Kidney (tissue), 14 donors: ENCODE data around the gene MDM1. TPM values are rescaled to one million over a fixed set of nuclear protein-coding genes. Genes with fewer than 3 reads are reported as not detected.

Source experiments
- DNase-seq, 5 donors: peaks; one replicate each; pipeline ENCODE4 v3.0.0-alpha.2; 2013 to 2020
- FAIRE-seq: peaks from 2 replicates; lab custom pipeline; 2012; peaks lifted over from hg19 to GRCh38; lab: Jason Lieb, UNC
- H3K27ac ChIP-seq, 2 donors: one replicate each; pipeline ENCODE4 v1.7.0; 2013; ENCODE audit warnings: low read depth in 2 of 2, low read length in 2 of 2, inconsistent platforms in 1 of 2
- H3K27me3 ChIP-seq: one replicate; pipeline ENCODE4 v1.7.1; 2013; ENCODE audit warnings: low read length, inconsistent platforms; ENCODE audit not compliant: control insufficient read depth, insufficient read depth
- H3K36me3 ChIP-seq, 3 donors: one replicate each; pipeline versions ENCODE4 v1.7.0 to v1.7.1; 2013; ENCODE audit warnings: low read length in 3 of 3, control low read depth in 1 of 3, inconsistent platforms in 1 of 3; ENCODE audit not compliant: insufficient read depth in 3 of 3, control insufficient read depth in 2 of 3
- H3K4me1 ChIP-seq, 3 donors: one replicate each; pipeline versions ENCODE4 v1.7.0 to v1.7.1; 2013; ENCODE audit warnings: low read length in 3 of 3, inconsistent platforms in 1 of 3, low read depth in 1 of 3; ENCODE audit not compliant: control insufficient read depth in 2 of 3, insufficient read depth in 2 of 3
- H3K4me3 ChIP-seq, 3 donors: one replicate each; pipeline versions ENCODE4 v1.7.0 to v1.8.1; 2013; ENCODE audit warnings: low read length in 3 of 3, control low read depth in 1 of 3, inconsistent platforms in 1 of 3
- H3K9ac ChIP-seq, 3 donors: one replicate each; pipeline versions ENCODE4 v1.7.0 to v1.7.1; 2013; ENCODE audit warnings: low read length in 3 of 3, control low read depth in 1 of 3, inconsistent platforms in 1 of 3
- H3K9me3 ChIP-seq, 3 donors: one replicate each; pipeline versions ENCODE4 v1.7.0 to v1.7.1; 2013; ENCODE audit warnings: low read length in 3 of 3, control low read depth in 1 of 3, inconsistent platforms in 1 of 3; ENCODE audit not compliant: control insufficient read depth in 2 of 3, insufficient read depth in 1 of 3
- CTCF ChIP-seq: IDR thresholded peaks from 3 replicates; pipeline ENCODE4 v1.5.1; 2012; ENCODE audit warnings: mild to moderate bottlenecking, moderate library complexity, borderline replicate concordance; ENCODE audit not compliant: insufficient read depth; ENCODE audit errors: extremely low read depth
- intact Hi-C: fragments of 100-400 bp; cut with DNase I; formaldehyde crosslinking; loops from one replicate; pipeline ENCODE4 v1.11.1; 2022
- polyA plus RNA-seq: library from polyadenylated mRNA; stranded (reverse); fragments of 350-450 nt; fragmentation: Illumina TruSeq; extraction: RNeasy Lipid Tissue Mini Kit (QIAGEN cat#74804); gene quantifications from one replicate; pipeline ENCODE4 v1.2.3, GENCODE V29; 2014; ENCODE audit warnings: low read depth, low replicate concordance; ENCODE audit not compliant: insufficient read depth
- total RNA-seq: library from RNA; stranded (reverse); fragmentation: NEBNext Ultra II Directional; extraction: Animal tissue kit (Norgen Biotek cat#: 25700); gene quantifications from one replicate; pipeline ENCODE4 v1.2.1, GENCODE V29; 2021
- donor health status: control.
- donor health status: control.
- donor health status: control.
- donor health status: control.
- donor health status: control.
- donor health status: DM: yes; HTN: yes; CAD: no.
- donor health status: Normal renal cell carcinoma (clear cell type).

The MDM1 gene
- total and polyA plus RNA-seq, 2 donors from 2014 or later, result 8.9 to 14.1 TPM

- no peak for FAIRE-seq
- intact Hi-C loops, result no loop called here
- TF ChIP-seq CTCF, result no peak
Measured at GRCh38 chr12:68292151-68292943, 39.8 kb downstream of the MDM1 start.

GRCh38 chr12:68291396-68292036, 40.6 kb downstream of the MDM1 start:
- FAIRE-seq (no peak), DNase-seq (no peak)
- intact Hi-C loops, result no loop called here
- Histone ChIP-seq H3K4me1 (no peaks in the 10 kb centered on the region), H3K9ac (no peak overlapping the region), H3K27ac (no peak overlapping the region), H3K9me3 (no peaks in the 10 kb centered on the region), H3K27me3 (no peaks in the 10 kb centered on the region), H3K4me3 (no peak overlapping the region), H3K36me3 (no peaks in the 10 kb centered on the region)
- TF ChIP-seq CTCF, result no peak

More at GRCh38 chr12:68292151-68292943, 39.8 kb downstream of the MDM1 start:
- H3K36me3 ChIP-seq, result no peaks in the 10 kb centered on the region
- H3K4me3 ChIP-seq, result no peak overlapping the region
- H3K27ac ChIP-seq, result no peak overlapping the region
- H3K9me3 ChIP-seq, result no peaks in the 10 kb centered on the region
- DNase-seq, result no peak
- no peaks in the 10 kb centered on the region for H3K27me3 ChIP-seq
- H3K4me1 ChIP-seq, result no peaks in the 10 kb centered on the region
- H3K9ac ChIP-seq, result no peak overlapping the region

GRCh38 chr12:68290126-68290525, 42.0 kb downstream of the MDM1 start:
- Histone ChIP-seq H3K9me3 (no peaks in the 10 kb centered on the region), H3K27me3 (no peaks in the 10 kb centered on the region), H3K36me3 (no peaks in the 10 kb centered on the region), H3K9ac (no peak overlapping the region), H3K27ac (no peak overlapping the region), H3K4me3 (no peak overlapping the region), H3K4me1 (no peaks in the 10 kb centered on the region)
- no peak for FAIRE-seq
- no peak for DNase-seq
- no peak for TF ChIP-seq CTCF
- intact Hi-C loops, result no loop called here
